ENCODE measurements around the gene SERPINE3. TPM values are rescaled to one million over a fixed set of nuclear protein-coding genes. Genes with fewer than 3 reads are reported as not detected.

SERPINE3 gene
- total RNA-seq, 2 experiments from 2014 or later = not detected

- no peaks in the 10 kb centered on the region for H3K9me3 Mint-ChIP-seq (ENCODE audit: low read depth)
- H3K4me3 Mint-ChIP-seq = no peak overlapping the region
- no peaks in the 10 kb centered on the region for H3K4me1 Mint-ChIP-seq
- CTCF ChIA-PET = interaction anchor here (0.6 to 1.4 kb wide), 2 partner anchors 32 to 34 kb away, joined by 3 to 5 read pairs; no protein-coding TSS in a partner anchor
- ATAC-seq = no peak
- no peak for DNase-seq
- no peak overlapping the region for H3K27ac Mint-ChIP-seq
- H3K36me3 Mint-ChIP-seq = no peaks in the 10 kb centered on the region
- H3K27me3 Mint-ChIP-seq = peaks cover 4% of the 10 kb centered on the region
Observed at GRCh38 chr13:51318015-51318414, 21.5 kb upstream of the SERPINE3 start.

DNA sequence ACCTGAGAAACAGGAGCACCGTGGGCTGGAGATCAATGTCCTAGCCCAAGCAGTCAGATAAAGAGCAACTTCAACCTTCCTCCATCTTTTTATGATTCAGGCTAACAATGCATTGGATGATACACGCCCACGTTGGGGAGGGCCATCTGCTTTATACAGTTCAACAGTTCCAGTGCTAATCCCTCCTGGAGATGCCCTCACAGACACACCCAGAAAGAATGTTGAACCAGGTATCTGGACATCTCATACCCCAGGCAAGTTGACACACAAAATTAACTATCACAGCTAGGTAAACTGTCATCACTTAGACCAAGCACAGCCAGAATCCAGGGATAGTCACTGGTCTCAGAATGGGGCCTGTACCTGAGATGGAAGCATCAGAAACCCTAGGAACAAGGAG is 20.6 kb upstream of the SERPINE3 start:
- ATAC-seq (no peak), DNase-seq (no peak)
- CTCF ChIA-PET = interaction anchor here (0.6 to 1.4 kb wide), 2 partner anchors 33 to 34 kb away, joined by 3 to 5 read pairs; no protein-coding TSS in a partner anchor
- Mint-ChIP-seq H3K27me3 (no peaks in the 10 kb centered on the region), H3K9me3 (ENCODE audit: low read depth) (no peaks in the 10 kb centered on the region), H3K36me3 (no peaks in the 10 kb centered on the region), H3K4me1 (no peaks in the 10 kb centered on the region), H3K27ac (no peak overlapping the region), H3K4me3 (no peak overlapping the region)

DNA sequence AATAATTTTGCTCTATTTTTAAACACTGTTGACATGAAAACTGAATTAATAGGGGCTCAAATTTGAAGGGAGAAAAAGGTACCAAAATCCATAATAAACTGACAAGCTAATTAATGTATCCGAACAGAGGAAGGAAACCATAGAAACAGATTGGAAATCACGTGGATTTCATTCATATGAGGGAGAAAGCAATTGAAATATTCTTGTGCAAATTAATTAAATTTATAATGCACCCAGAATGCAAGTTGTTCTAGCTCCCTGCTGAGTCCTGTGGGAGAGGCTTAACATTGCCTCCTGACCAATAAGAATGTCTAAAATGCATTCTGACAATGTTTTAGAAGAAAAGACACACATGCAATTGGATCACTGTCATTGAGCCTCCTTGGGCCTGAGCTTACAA is 17.7 kb upstream of the SERPINE3 start:
- Mint-ChIP-seq H3K27me3 (no peaks in the 10 kb centered on the region), H3K36me3 (no peaks in the 10 kb centered on the region), H3K9me3 (ENCODE audit: low read depth) (no peaks in the 10 kb centered on the region), H3K4me3 (no peak overlapping the region), H3K27ac (no peak overlapping the region), H3K4me1 (no peaks in the 10 kb centered on the region)
- CTCF ChIA-PET = no interaction called here
- no peak for DNase-seq
- no peak for ATAC-seq

GRCh38 chr13:51322826-51323225 is 16.7 kb upstream of the SERPINE3 start:
- Mint-ChIP-seq H3K27ac (no peak overlapping the region), H3K36me3 (no peaks in the 10 kb centered on the region), H3K9me3 (ENCODE audit: low read depth) (no peaks in the 10 kb centered on the region), H3K4me3 (no peak overlapping the region), H3K27me3 (no peaks in the 10 kb centered on the region), H3K4me1 (no peaks in the 10 kb centered on the region)
- CTCF ChIA-PET = no interaction called here
- DNase-seq (no peak), ATAC-seq (no peak)

GRCh38 chr13:51323824-51324511 is 15.5 kb upstream of the SERPINE3 start:
- ATAC-seq (no peak), DNase-seq (no peak)
- no peaks in the 10 kb centered on the region for H3K27me3 Mint-ChIP-seq
- CTCF ChIA-PET = no interaction called here
- no peak overlapping the region for H3K4me3 Mint-ChIP-seq
- H3K36me3 Mint-ChIP-seq = no peaks in the 10 kb centered on the region
- no peak overlapping the region for H3K27ac Mint-ChIP-seq
- no peaks in the 10 kb centered on the region for H3K9me3 Mint-ChIP-seq (ENCODE audit: low read depth)
- H3K4me1 Mint-ChIP-seq = no peaks in the 10 kb centered on the region

DNA sequence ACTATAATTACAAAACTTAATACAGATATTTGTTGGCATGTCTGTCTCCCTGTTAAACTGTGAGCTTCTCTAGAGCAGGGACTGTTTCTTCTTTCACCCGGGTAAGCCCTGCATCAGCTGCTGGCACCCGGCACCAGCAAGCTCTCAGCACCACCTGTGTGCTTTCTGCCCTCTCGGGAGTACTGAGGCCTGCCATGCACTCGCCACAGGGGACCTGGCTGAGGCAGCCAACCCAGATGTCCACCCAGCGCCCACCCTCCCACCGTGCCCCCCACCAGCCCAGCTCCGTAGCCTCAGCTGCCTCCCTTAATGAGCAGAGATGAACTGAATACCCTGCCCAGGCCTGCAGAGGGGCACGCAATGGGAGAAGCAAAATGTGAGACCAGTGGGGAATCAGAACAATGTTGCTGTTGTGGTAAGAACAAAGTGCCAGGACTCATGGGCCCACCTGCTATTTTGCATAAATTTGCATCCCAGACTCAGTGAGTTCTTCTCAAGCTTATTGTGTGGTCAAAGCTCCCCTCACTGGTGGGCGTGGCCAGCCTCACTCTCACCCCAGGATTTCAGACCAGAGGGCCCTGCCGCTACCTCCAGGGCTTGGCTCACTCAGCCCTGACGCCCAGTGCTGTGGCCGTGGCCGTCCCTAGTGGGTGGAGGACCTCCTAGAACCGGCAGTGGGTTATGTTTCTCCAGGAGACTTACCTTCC is 14.6 kb upstream of the SERPINE3 start:
- Mint-ChIP-seq H3K9me3 (ENCODE audit: low read depth) (no peaks in the 10 kb centered on the region), H3K4me1 (no peaks in the 10 kb centered on the region), H3K4me3 (no peak overlapping the region), H3K27ac (no peak overlapping the region), H3K27me3 (no peaks in the 10 kb centered on the region), H3K36me3 (no peaks in the 10 kb centered on the region)
- DNase-seq = no peak
- no peak for ATAC-seq
- CTCF ChIA-PET = no interaction called here

DNA sequence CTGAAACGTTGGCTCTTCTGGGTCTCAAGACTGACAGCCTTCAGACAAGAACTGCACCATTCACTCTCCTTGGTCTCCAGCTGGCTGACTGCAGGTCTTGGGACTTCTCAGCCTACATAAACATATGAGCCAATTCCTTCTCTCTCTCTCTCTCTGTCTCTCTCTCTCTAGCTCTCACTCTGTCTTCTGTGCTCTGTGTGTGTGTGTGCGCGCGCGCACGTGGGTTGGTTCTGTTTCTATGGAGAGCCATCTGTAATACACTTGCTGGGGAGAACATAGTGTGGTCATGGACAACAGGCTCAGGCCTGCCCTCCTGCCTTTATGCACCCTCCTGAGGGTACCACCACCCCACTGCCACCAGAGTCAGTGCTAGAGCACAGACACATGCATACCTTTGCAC is 13.7 kb upstream of the SERPINE3 start:
- H3K36me3 Mint-ChIP-seq = no peaks in the 10 kb centered on the region
- peaks cover 4% of the 10 kb centered on the region for H3K4me1 Mint-ChIP-seq
- no peaks in the 10 kb centered on the region for H3K9me3 Mint-ChIP-seq (ENCODE audit: low read depth)
- CTCF ChIA-PET = no interaction called here
- H3K27me3 Mint-ChIP-seq = no peaks in the 10 kb centered on the region
- no peak overlapping the region for H3K27ac Mint-ChIP-seq
- no peak for ATAC-seq
- H3K4me3 Mint-ChIP-seq = no peak overlapping the region
- no peak for DNase-seq

DNA sequence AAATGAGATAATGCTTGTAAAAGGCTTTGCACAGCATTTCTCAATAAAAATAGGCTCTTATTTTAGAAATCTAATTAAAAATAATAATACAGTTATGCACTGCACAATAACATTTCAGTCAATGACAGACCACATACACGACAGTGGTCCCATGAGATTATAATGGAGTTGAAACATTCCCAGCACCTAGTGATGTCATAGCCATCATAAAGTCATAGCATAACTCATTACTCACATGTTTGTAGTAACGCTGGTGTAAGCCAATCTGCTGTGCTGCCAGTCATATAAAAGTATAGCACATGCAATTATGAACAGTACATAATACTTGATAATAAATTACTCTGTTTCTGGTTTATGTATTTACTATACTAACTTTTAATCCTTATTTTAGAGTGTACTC is 12.7 kb upstream of the SERPINE3 start:
- Mint-ChIP-seq H3K27ac (no peak overlapping the region), H3K36me3 (no peaks in the 10 kb centered on the region), H3K4me1 (peaks cover 11% of the 10 kb centered on the region), H3K4me3 (no peak overlapping the region), H3K27me3 (no peaks in the 10 kb centered on the region), H3K9me3 (ENCODE audit: low read depth) (no peaks in the 10 kb centered on the region)
- ATAC-seq (no peak), DNase-seq (no peak)
- CTCF ChIA-PET = no interaction called here

DNA sequence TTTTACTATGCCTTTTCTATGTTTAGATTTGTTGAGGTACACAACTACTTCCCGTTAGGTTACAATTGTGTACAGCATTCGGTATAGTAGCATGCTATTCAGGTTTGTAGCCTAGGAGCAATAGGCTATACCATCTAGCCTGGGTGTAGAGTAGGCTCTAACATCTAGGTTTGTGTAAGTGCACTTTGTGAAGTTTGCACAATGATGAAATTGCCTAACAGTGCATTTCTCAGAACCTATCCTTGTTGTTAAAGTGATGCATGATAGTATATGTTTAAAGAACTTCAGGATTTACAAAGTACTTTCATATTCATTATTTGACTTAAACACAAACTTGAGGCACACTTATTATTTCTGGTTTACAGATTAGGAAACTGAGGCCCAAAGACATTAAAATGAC is 11.5 kb upstream of the SERPINE3 start:
- H3K9me3 Mint-ChIP-seq (ENCODE audit: low read depth) = no peaks in the 10 kb centered on the region
- ATAC-seq (no peak), DNase-seq (no peak)
- H3K36me3 Mint-ChIP-seq = peaks cover 2% of the 10 kb centered on the region
- H3K4me1 Mint-ChIP-seq = peaks cover 15% of the 10 kb centered on the region
- CTCF ChIA-PET = no interaction called here
- no peak overlapping the region for H3K4me3 Mint-ChIP-seq
- H3K27me3 Mint-ChIP-seq = peaks cover 4% of the 10 kb centered on the region
- H3K27ac Mint-ChIP-seq = no peak overlapping the region

GRCh38 chr13:51328488-51328887 is 11.0 kb upstream of the SERPINE3 start:
- no peak overlapping the region for H3K4me3 Mint-ChIP-seq
- peaks cover 19% of the 10 kb centered on the region for H3K4me1 Mint-ChIP-seq
- no peak overlapping the region for H3K27ac Mint-ChIP-seq
- peaks cover 2% of the 10 kb centered on the region for H3K36me3 Mint-ChIP-seq
- peaks cover 5% of the 10 kb centered on the region for H3K27me3 Mint-ChIP-seq
- CTCF ChIA-PET = no interaction called here
- no peak for DNase-seq
- ATAC-seq = no peak
- no peaks in the 10 kb centered on the region for H3K9me3 Mint-ChIP-seq (ENCODE audit: low read depth)

GRCh38 chr13:51329606-51330005 is 9.9 kb upstream of the SERPINE3 start:
- DNase-seq (no peak), ATAC-seq (no peak)
- Mint-ChIP-seq H3K9me3 (ENCODE audit: low read depth) (no peaks in the 10 kb centered on the region), H3K36me3 (peaks cover 2% of the 10 kb centered on the region), H3K4me1 (peaks cover 19% of the 10 kb centered on the region), H3K27me3 (peaks cover 5% of the 10 kb centered on the region), H3K4me3 (no peak overlapping the region), H3K27ac (no peak overlapping the region)
- CTCF ChIA-PET = no interaction called here

DNA sequence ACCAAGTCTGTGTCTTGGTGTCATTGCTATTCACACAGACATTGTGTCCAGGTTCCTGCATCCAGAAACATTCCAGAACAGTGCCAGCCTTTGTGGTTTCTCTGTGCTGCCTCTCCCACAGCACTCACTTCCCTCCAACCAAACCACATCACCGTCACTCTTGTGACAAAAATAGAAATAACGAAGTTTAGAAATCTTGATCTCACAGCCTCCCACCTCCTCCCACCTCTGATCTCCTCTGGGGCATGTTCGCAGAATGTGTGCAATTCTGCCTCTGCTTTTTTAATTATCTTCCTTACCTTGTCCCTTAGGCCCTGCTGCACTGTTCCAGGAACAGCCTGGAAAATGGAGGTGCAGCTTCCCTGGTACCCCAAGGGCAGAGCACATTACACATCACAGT is 8.7 kb upstream of the SERPINE3 start:
- no peaks in the 10 kb centered on the region for H3K9me3 Mint-ChIP-seq (ENCODE audit: low read depth)
- H3K36me3 Mint-ChIP-seq = peaks cover 2% of the 10 kb centered on the region
- DNase-seq = no peak
- no peak for ATAC-seq
- no peak overlapping the region for H3K27ac Mint-ChIP-seq
- H3K27me3 Mint-ChIP-seq = peaks cover 9% of the 10 kb centered on the region
- peaks cover 19% of the 10 kb centered on the region for H3K4me1 Mint-ChIP-seq
- CTCF ChIA-PET = no interaction called here
- no peak overlapping the region for H3K4me3 Mint-ChIP-seq

DNA sequence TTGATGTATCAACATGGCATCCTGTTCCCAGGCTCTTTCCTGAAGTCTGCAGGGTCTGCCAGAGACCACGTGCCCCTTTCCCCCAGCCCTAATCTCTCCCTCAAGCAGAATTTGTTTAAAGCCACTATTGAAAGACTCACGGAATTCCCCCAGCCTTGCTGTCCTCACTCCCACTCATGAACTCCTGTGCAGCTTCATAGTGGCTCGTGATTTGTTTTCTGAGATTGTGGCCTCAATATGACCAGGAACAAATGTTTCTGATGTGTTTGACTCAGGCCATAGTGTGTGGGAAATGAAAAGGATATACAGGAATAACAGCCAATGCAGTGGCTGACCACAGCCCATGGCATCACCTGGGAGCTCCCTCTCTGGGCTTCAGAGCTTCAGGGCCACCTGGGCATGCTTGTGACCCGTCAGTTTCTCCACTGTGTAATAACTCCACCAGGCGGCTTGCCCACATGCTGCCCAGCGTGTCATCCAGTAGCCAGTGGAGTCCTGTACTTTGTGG is 8.1 kb upstream of the SERPINE3 start:
- Mint-ChIP-seq H3K9me3 (ENCODE audit: low read depth) (no peaks in the 10 kb centered on the region), H3K27ac (no peak overlapping the region), H3K4me1 (peaks cover 19% of the 10 kb centered on the region), H3K27me3 (peaks cover 9% of the 10 kb centered on the region), H3K4me3 (no peak overlapping the region), H3K36me3 (peaks cover 2% of the 10 kb centered on the region)
- DNase-seq (no peak), ATAC-seq (no peak)
- CTCF ChIA-PET = no interaction called here

All from activated CD8-positive, alpha-beta memory T cell treated with anti-CD3 and anti-CD28 coated beads, Interleukin-2, amount 10 ng/mL, durations not matched to agents 7 days and 5 days (primary cell).